GM21447 (cell line): ENCODE results near the gene KCNC2.

Source experiments
- ATAC-seq: cut with Tn5 transposase; IDR thresholded peaks from one replicate; pipeline ENCODE4 v1.9.1; 2021; ENCODE audit not compliant: unreplicated experiment

KCNC2 gene

DNA sequence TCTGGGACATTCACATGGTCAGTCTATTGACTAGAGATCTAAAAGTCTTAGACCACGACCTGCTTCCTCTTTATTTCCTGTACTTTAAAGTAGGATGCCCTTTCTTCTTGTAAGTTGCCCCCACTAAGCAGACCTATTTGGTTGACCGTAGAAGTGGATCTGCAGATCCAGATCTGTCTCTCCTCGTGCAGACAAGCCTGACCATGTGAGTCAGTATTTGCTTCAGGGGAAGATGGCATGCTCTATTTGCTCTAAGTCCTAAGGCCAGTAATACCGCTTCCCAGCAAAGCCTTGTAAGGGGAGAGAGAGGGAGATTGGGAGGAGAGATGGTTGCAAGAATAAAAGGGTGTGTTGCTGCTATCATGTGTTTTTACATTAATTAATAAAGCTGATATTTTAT, 46.8 kb downstream of the KCNC2 start:
- no peak for ATAC-seq

- ATAC-seq, result no peak
Observed at GRCh38 chr12:75161488-75161887, 48.2 kb downstream of the KCNC2 start.

GRCh38 chr12:75157385-75157784, 52.3 kb downstream of the KCNC2 start:
- ATAC-seq, result no peak

GRCh38 chr12:75155962-75156361, 53.7 kb downstream of the KCNC2 start:
- ATAC-seq, result no peak

- no peak for ATAC-seq
Observed at GRCh38 chr12:75154388-75154787, 55.3 kb downstream of the KCNC2 start.

DNA sequence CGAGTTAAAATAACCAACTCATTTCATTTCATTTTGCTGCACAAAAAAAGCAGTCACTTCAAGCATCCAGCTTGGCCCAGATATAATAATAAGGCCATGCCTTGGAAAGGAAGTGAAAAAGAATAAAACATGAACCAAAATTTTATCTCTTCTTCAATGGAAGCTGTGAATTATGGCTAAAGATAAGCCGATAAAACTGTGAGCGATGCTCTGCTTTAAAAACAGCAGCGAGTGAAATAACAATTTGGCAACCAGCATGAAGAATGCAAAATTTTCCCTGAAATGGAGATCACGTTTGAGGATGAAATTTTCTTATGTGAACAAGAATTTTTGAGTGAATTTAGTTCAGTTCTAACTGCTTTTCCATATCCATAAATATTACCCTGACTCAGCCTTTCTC, 70.4 kb downstream of the KCNC2 start:
- no peak for ATAC-seq

DNA sequence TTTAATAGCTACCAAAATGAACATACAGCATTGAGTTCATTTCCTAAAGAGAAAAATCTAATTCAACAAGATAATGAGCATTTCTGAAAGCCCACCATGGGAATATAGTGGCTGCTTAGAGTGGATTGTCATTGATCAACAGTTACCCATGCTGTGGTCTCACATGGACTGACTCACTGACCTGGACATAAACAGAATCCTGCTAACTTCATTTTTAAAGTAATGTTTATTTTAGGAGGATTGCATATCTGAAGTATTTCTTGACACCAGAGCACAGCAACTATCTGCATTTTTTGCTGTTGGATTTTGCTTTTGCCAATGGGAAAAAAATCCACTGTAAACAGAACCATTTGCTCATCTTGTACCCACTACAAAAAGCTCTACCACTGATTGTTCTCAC, 71.7 kb downstream of the KCNC2 start:
- ATAC-seq, result no peak

DNA sequence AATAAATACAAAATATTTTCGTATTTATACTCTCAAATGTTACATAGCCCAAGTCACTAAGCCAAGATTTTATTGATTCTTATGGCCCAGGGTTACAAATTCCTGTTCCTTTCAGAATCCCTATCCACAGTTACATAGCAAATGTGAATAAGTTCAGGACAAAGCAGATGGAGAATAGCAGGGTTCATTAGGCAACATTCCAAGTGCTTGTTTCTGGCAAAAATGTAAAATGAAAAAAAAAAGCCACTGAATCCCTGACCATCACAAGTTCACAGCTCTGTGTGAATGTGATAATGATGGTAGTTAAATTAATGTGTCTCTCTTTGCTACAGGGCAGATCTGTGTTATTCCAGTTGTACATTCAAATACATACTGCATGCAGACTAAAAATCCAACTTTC, 74.6 kb downstream of the KCNC2 start:
- no peak for ATAC-seq

DNA sequence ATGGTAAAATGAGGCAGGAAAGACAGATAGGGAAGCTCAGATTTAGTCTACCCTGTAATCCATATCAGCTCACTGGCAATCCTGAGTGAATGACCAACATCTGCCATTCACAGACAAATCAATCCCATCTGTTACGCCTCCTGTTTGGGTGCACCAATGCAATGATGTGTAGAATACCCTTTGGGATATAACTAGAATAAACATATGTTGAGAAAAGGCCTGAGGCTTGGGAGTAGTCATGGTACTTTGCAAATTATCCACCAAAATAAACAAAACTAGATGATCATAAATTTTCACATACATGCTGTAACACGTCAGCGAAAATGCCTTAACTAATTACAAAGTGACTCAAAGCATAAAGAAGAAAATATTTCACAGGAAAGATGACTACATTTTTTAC, 78.8 kb downstream of the KCNC2 start:
- ATAC-seq, result no peak

DNA sequence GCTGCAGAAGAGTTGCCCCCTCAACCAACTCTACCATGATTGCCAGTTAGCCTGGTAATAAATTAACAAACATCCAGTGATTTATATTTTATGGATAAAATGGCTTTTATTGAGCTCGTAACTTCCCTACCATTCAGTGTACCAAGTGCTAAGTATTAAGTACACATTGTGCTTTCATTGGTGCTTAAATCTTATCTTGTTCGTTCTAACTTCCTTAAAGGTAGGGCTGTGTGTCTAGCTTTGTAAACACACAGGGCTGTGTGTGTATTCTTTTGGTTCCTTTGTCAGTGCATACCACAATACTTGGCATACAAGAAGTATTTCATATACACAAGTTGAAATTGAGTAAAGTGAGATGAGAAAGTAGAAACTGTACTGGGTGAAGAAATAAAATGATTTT, 80.4 kb downstream of the KCNC2 start:
- ATAC-seq, result no peak

DNA sequence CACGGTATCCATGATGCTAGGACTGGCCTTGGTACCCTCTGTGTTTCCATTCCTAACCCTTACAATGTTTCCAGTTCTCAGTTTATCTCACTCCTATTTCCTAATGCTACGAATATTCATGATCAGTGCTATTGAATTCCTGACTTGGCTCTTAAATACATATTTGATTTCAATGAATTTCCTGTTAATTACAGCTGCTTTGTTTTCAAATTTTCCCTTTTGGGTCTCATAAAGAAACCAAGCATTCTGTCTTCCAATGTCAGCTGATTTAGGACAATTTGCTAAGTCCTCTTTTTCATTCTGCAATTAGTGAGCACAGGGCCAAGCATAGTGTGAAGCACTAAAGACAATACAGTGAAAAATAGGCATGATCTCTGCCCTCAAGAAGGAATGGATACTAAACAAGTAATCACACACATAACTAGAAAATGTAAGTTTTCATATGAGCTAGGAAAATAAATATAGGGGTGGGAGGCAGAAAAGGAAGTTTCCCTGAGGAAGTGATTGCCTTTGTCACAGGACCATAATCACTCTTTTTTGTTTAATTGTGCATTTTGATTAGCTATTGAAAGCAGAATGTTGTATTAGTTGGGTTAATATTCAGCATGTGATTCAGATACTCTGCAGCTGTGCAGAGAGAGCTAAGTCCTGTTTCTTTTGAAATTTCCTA, 88.5 kb downstream of the KCNC2 start:
- no peak for ATAC-seq

DNA sequence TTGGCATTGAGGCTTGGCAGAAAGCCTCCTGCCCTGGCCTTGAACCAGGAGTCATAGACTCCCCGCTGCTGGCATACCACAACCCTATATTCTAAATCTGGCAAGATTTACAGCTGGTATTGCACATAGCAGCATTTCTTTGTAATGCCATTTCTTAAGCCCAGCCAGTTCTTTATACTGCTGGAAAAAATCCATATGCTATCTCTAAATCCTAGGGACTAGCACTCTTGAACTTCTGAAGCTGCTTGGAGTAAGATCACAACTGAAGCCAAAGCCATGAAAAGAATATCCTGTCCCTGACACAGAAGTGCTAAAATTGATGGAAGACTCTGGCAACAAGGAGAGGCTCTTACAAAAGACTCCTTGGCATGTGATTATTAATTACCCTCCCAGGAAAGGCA, 89.3 kb downstream of the KCNC2 start:
- ATAC-seq, result no peak

DNA sequence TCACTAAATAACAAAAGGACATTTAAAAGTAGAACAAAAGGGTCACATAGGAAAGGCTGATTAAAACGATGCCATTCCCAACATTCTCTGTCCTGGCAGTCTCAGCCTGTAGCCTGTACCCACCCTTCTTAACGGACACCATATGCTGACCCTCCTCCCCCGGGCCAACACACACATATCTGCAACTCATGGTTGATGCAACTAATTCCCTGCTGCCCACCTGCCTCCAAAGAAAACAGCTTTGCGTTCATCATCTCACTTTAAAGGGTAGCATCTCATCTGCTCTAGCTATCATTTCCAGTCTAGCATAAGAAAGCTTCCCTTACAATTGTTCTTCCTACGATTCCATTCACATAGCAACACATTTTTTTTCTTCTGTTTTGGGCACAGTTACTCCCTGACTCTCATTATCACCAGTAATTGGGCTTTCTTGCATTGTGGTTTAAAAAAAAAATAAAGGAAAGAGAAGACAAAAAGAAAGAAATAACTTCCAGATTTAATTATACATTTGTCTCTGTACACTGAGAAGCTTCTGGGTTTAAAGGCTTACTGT, 92.9 kb downstream of the KCNC2 start:
- no peak for ATAC-seq

- no peak for ATAC-seq
Observed at GRCh38 chr12:75115748-75116147, 93.9 kb downstream of the KCNC2 start.

- ATAC-seq, result no peak
Observed at GRCh38 chr12:75103822-75104221, 105.8 kb downstream of the KCNC2 start.

DNA sequence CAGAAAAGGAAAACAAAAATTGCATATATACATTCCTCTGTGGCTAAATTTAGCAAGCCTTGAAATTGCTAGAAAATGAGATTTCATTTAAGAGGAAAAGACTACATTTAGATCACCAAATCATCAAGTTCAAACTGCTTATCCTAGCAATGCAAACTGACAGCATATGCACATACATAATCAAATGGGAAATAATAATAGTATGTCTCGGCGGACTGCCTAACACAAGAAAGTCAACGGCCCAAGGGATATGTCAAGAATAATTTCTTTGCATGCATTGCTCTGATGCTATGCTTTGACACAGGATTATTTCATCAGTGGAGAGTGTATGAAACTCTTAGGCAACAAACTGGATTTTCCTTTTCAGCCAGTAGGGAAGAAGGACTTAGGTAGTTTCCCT, 107.9 kb downstream of the KCNC2 start:
- ATAC-seq, result no peak

DNA sequence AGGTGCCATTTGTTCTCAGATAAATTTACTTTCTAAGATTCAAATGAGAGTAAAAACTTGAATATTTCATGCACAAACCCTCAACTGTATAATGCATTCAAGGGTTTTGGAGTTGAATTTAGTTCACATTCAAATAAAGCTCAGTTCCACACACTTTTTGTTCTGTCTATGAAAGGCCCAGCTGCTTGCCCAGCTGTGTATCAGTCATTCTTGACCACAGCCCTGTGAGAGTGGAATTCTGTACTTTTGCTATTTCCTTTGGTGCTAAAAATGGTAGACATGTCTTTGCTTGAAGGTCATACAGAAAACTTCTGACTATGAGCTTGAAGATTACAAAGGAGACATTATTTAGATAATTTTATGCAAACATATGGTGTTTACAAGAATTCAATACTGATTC, 110.4 kb downstream of the KCNC2 start:
- ATAC-seq, result no peak

- no peak for ATAC-seq
Observed at GRCh38 chr12:75097003-75097402, 112.6 kb downstream of the KCNC2 start.

DNA sequence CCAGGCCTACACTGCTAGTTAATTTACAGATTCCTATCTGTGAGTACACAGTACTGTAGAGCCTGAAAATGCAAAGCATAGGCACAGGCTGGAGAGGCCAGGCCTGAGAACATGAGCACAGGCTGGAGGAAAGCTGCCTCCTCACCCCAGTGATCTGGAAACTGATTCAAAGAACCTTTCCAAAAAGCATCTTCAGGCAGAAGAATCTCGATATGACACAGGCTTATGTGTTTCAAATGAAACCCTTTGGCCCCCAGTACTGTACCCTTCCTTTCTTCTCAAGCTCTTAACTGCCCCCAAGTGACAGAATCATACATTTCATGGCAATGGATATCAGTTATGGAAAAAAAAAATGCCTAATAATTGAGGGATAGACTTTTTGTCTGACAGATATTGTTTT, 122.0 kb downstream of the KCNC2 start:
- no peak for ATAC-seq

GRCh38 chr12:75086091-75087038, 123.3 kb downstream of the KCNC2 start:
- no peak for ATAC-seq

GRCh38 chr12:75081305-75081704, 128.3 kb downstream of the KCNC2 start:
- no peak for ATAC-seq

- ATAC-seq, result no peak
Observed at GRCh38 chr12:75080582-75080981, 129.1 kb downstream of the KCNC2 start.
